ENCODE measurements around the gene ADAM12.
"Not testable (repeated sequence)": the region's sequence is repeated elsewhere in the genome, so short reads cannot be mapped to it uniquely, and the experiment has no call there.

Gene ADAM12

GRCh38 chr10:126374435-126374834 lies 13.8 kb downstream of the ADAM12 start:
- DNase-seq (ENCODE audit: low spot score), result no peak

GRCh38 chr10:126373972-126374371 lies 14.3 kb downstream of the ADAM12 start:
- no peak for DNase-seq (ENCODE audit: low spot score)

GRCh38 chr10:126373147-126373546 lies 15.1 kb downstream of the ADAM12 start:
- no peak for DNase-seq (ENCODE audit: low spot score)

- DNase-seq (ENCODE audit: low spot score), result no peak
Observed at GRCh38 chr10:126372396-126372795, 15.9 kb downstream of the ADAM12 start.

GRCh38 chr10:126369125-126369710 lies 19.1 kb downstream of the ADAM12 start:
- DNase-seq (ENCODE audit: low spot score), result no peak

GRCh38 chr10:126357169-126357568 lies 31.1 kb downstream of the ADAM12 start:
- no peak for DNase-seq (ENCODE audit: low spot score)

- DNase-seq (ENCODE audit: low spot score), result no peak
Observed at GRCh38 chr10:126353666-126354065, 34.6 kb downstream of the ADAM12 start.

GRCh38 chr10:126352453-126352852 lies 35.8 kb downstream of the ADAM12 start:
- DNase-seq (ENCODE audit: low spot score), result no peak

- no peak for DNase-seq (ENCODE audit: low spot score)
Observed at GRCh38 chr10:126351021-126351420, 37.3 kb downstream of the ADAM12 start.

- peak; percentile 66 for DNase-seq (ENCODE audit: low spot score)
Observed at GRCh38 chr10:126350216-126350992, 37.9 kb downstream of the ADAM12 start.

- DNase-seq (ENCODE audit: low spot score), result no peak
Observed at GRCh38 chr10:126349676-126350075, 38.6 kb downstream of the ADAM12 start.

- no peak for DNase-seq (ENCODE audit: low spot score)
Observed at GRCh38 chr10:126349101-126349500, 39.2 kb downstream of the ADAM12 start.

- not testable (repeated sequence) for DNase-seq (ENCODE audit: low spot score)
Observed at GRCh38 chr10:126343496-126343895, 44.8 kb downstream of the ADAM12 start.

GRCh38 chr10:126342680-126343079 lies 45.6 kb downstream of the ADAM12 start:
- DNase-seq (ENCODE audit: low spot score), result no peak

GRCh38 chr10:126341491-126341890 lies 46.8 kb downstream of the ADAM12 start:
- no peak for DNase-seq (ENCODE audit: low spot score)

GRCh38 chr10:126337251-126337810 lies 50.9 kb downstream of the ADAM12 start:
- DNase-seq (ENCODE audit: low spot score), result peak; percentile 53

- no peak for DNase-seq (ENCODE audit: low spot score)
Observed at GRCh38 chr10:126336801-126337200, 51.5 kb downstream of the ADAM12 start.

GRCh38 chr10:126334272-126334671 lies 54.0 kb downstream of the ADAM12 start:
- no peak for DNase-seq (ENCODE audit: low spot score)

GRCh38 chr10:126332576-126332975 lies 55.7 kb downstream of the ADAM12 start:
- no peak for DNase-seq (ENCODE audit: low spot score)

GRCh38 chr10:126331101-126331500 lies 57.2 kb downstream of the ADAM12 start:
- no peak for DNase-seq (ENCODE audit: low spot score)

GRCh38 chr10:126324826-126325225 lies 63.5 kb downstream of the ADAM12 start:
- DNase-seq (ENCODE audit: low spot score), result no peak

GRCh38 chr10:126321440-126321839 lies 66.8 kb downstream of the ADAM12 start:
- DNase-seq (ENCODE audit: low spot score), result no peak

GRCh38 chr10:126317751-126318150 lies 70.5 kb downstream of the ADAM12 start:
- DNase-seq (ENCODE audit: low spot score), result no peak
